ENCODE results near the gene PBX3. TPM values are rescaled to one million over a fixed set of nuclear protein-coding genes. Genes with fewer than 3 reads are reported as not detected.

The PBX3 gene
- total RNA-seq, 2 experiments from 2014 or later, result 40.8 to 54.6 TPM

GRCh38 chr9:125845271-125845808 is 98.2 kb downstream of the PBX3 start:
- no peaks in the 10 kb centered on the region; the same call in 1 of the 2 replicates for H3K79me2 ChIP-seq (ENCODE audit: insufficient read depth, low read depth, low read length)
- BruUV-seq (replicated peaks), result no TSS peak
- intact Hi-C loops (cut with micrococcal nuclease; ENCODE audit: unreplicated experiment), result no loop called here

GRCh38 chr9:125847735-125848134 is 100.6 kb downstream of the PBX3 start:
- intact Hi-C loops (cut with micrococcal nuclease; ENCODE audit: unreplicated experiment), result no loop called here
- Histone ChIP-seq H3K4me3 (ENCODE audit: low read depth, low read length, poor library complexity, severe bottlenecking) (no peak overlapping the region), H2AFZ (ENCODE audit: low read length) (no peak overlapping the region), H3K9me3 (ENCODE audit: low read length) (no peaks in the 10 kb centered on the region), H3K36me3 (ENCODE audit: insufficient read depth, low read length) (no peaks in the 10 kb centered on the region), H3K4me2 (ENCODE audit: low read length) (no peak overlapping the region), H3K79me2 (ENCODE audit: insufficient read depth, low read depth, low read length) (no peaks in the 10 kb centered on the region; the same call in 1 of the 2 replicates), H3K27ac (ENCODE audit: low read depth, low read length, poor library complexity, severe bottlenecking) (no peak overlapping the region), H3K9me2 (ENCODE audit: insufficient read depth, low read length) (no peaks in the 10 kb centered on the region), H3K4me1 (ENCODE audit: insufficient read depth, low read length, poor library complexity, severe bottlenecking) (no peaks in the 10 kb centered on the region), H4K20me1 (ENCODE audit: insufficient read depth, low read length) (no peaks in the 10 kb centered on the region)
- DNase-seq (ENCODE audit: low spot score), result no peak
- BruUV-seq (replicated peaks), result no TSS peak
- ChIA-PET CTCF (ENCODE audit: unreplicated experiment) (no interaction called here), POLR2A (interaction anchor here (0.5 kb wide), 1 partner anchor 144 kb away, joined by 5 read pairs; no protein-coding TSS in a partner anchor)
- TF ChIP-seq CTCF (conservative IDR thresholded peaks at IDR 0.05; ENCODE audit: low read length) (no peak), EZH2phosphoT487 (IDR thresholded peaks at IDR 0.05; ENCODE audit: borderline replicate concordance, low read depth, low read length) (no peak)

More at GRCh38 chr9:125845271-125845808, 98.2 kb downstream of the PBX3 start:
- no peak overlapping the region for H3K4me2 ChIP-seq (ENCODE audit: low read length)
- ChIA-PET POLR2A (interaction anchor here (0.6 to 0.9 kb wide), 2 partner anchors 9 to 24 kb away, joined by 3 read pairs; no protein-coding TSS in a partner anchor), CTCF (ENCODE audit: unreplicated experiment) (no interaction called here)
- no peak for DNase-seq (ENCODE audit: low spot score)
- no peaks in the 10 kb centered on the region for H3K9me2 ChIP-seq (ENCODE audit: insufficient read depth, low read length)
- H4K20me1 ChIP-seq (ENCODE audit: insufficient read depth, low read length), result 0 out of 2 replicates have a peak, but pooled peaks cover 9% of the 10 kb centered on the region
- no peak for TF ChIP-seq CTCF (conservative IDR thresholded peaks at IDR 0.05; ENCODE audit: low read length)
- TF ChIP-seq EZH2phosphoT487 (IDR thresholded peaks at IDR 0.05; ENCODE audit: borderline replicate concordance, low read depth, low read length), result no peak
- H3K9me3 ChIP-seq (ENCODE audit: low read length), result no peaks in the 10 kb centered on the region
- no peak overlapping the region for H3K27ac ChIP-seq (ENCODE audit: low read depth, low read length, poor library complexity, severe bottlenecking)
- H3K36me3 ChIP-seq (ENCODE audit: insufficient read depth, low read length), result no peaks in the 10 kb centered on the region
- no peak overlapping the region for H2AFZ ChIP-seq (ENCODE audit: low read length)
- no peak overlapping the region for H3K4me3 ChIP-seq (ENCODE audit: low read depth, low read length, poor library complexity, severe bottlenecking)
- H3K4me1 ChIP-seq (ENCODE audit: insufficient read depth, low read length, poor library complexity, severe bottlenecking), result no peaks in the 10 kb centered on the region

- TF ChIP-seq CTCF (conservative IDR thresholded peaks at IDR 0.05; ENCODE audit: low read length), result no peak
- no peak for TF ChIP-seq EZH2phosphoT487 (IDR thresholded peaks at IDR 0.05; ENCODE audit: borderline replicate concordance, low read depth, low read length)
- no peaks in the 10 kb centered on the region for H3K9me2 ChIP-seq (ENCODE audit: insufficient read depth, low read length)
- H3K4me1 ChIP-seq (ENCODE audit: insufficient read depth, low read length, poor library complexity, severe bottlenecking), result no peaks in the 10 kb centered on the region
- no peak overlapping the region for H3K27ac ChIP-seq (ENCODE audit: low read depth, low read length, poor library complexity, severe bottlenecking)
- ChIA-PET POLR2A (no interaction called here), CTCF (ENCODE audit: unreplicated experiment) (no interaction called here)
- no peaks in the 10 kb centered on the region; the same call in 1 of the 2 replicates for H3K79me2 ChIP-seq (ENCODE audit: insufficient read depth, low read depth, low read length)
- no TSS peak for BruUV-seq (replicated peaks)
- no peaks in the 10 kb centered on the region for H4K20me1 ChIP-seq (ENCODE audit: insufficient read depth, low read length)
- H3K36me3 ChIP-seq (ENCODE audit: insufficient read depth, low read length), result no peaks in the 10 kb centered on the region
- H2AFZ ChIP-seq (ENCODE audit: low read length), result no peak overlapping the region
- no peak overlapping the region for H3K4me3 ChIP-seq (ENCODE audit: low read depth, low read length, poor library complexity, severe bottlenecking)
- intact Hi-C loops (cut with micrococcal nuclease; ENCODE audit: unreplicated experiment), result no loop called here
- no peak overlapping the region for H3K4me2 ChIP-seq (ENCODE audit: low read length)
- DNase-seq (ENCODE audit: low spot score), result no peak
- no peaks in the 10 kb centered on the region for H3K9me3 ChIP-seq (ENCODE audit: low read length)
Measured at GRCh38 chr9:125850106-125850632, 103.0 kb downstream of the PBX3 start.

Data from OCI-LY7 (cell line).